Central memory CD8-positive, alpha-beta T cell (primary cell): ENCODE measurements around the gene SMPX.

Experiments
- ATAC-seq: fragments of 150-1000 bp; cut with Tn5 transposase; replicated peaks from 2 replicates; pipeline ENCODE4 v1.10.0; 2022; ENCODE audit warnings: mild to moderate bottlenecking, moderate FRiP score, moderate number of reproducible peaks; ENCODE audit not compliant: poor library complexity, severe bottlenecking; ENCODE audit errors: extremely low read depth
- DNase-seq, 2 donors: peaks; one replicate each; pipeline ENCODE4 v3.0.0; 2021; ENCODE audit warnings: low spot score in 2 of 2
- H3K27ac Mint-ChIP-seq: one replicate; pipeline ENCODE4 v1.8.0; 2022; ENCODE audit warnings: low read depth, mild to moderate bottlenecking, moderate library complexity, mixed read lengths
- H3K27me3 Mint-ChIP-seq: one replicate; pipeline ENCODE4 v1.8.0; 2022; ENCODE audit warnings: mixed read lengths
- H3K36me3 Mint-ChIP-seq: one replicate; pipeline ENCODE4 v1.8.0; 2022; ENCODE audit warnings: mild to moderate bottlenecking, moderate library complexity, mixed read lengths; ENCODE audit not compliant: insufficient read depth
- H3K4me1 Mint-ChIP-seq: one replicate; pipeline ENCODE4 v1.8.0; 2022; ENCODE audit warnings: mixed read lengths
- H3K4me3 Mint-ChIP-seq: one replicate; pipeline ENCODE4 v1.8.0; 2022; ENCODE audit warnings: mild to moderate bottlenecking, moderate library complexity, mixed read lengths
- H3K9me3 Mint-ChIP-seq: one replicate; pipeline ENCODE4 v1.8.0; 2022; ENCODE audit warnings: mixed read lengths

SMPX gene

DNA sequence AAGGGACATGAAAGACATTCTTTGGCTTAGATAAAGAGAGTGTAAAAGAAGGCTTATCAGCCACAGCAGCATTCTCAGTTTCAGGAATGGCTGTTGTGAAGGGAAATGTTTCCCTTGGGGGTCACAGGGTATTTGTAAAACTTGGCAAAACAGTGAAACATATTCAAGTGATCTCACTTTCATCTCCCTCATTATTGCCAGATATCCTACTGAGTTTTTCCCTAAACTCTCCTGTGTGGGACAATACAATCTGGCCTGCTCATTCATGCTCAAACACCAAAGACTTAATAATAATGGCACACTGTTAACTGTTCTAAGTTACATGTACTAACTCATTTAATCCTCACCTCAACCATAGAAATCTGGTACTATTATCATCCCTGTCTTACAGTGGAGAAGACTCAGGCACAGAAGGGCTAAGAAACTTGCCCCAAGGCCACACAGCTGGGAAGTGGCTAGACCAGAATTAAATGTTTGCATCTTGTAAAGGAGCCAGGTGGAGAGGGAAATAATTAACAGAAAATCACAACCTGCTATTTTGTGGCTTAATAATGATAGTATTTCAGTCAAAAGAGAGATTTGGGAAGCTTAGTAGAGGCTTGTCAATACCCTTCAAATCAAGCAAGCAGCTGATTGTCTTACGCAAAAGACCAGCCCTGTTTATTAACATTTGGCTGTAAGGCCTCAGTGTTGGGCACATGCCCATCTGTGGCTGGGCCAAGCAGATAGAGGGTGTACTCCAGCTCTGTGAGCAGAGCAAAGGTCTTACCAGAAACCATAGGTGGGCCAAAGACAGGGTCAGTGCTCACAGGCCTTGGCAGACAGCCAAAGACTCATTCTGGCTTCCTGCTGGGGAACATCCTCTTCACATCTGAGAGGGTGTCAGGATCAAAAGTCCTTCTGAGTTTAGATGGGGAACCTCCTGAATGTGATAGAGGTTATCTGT is 17.3 kb downstream of the SMPX start:
- ATAC-seq (no peak), DNase-seq (no peak)
- no peak overlapping the region for H3K4me3 Mint-ChIP-seq
- no peak overlapping the region for H3K27ac Mint-ChIP-seq
- peaks cover 18% of the 10 kb centered on the region for H3K27me3 Mint-ChIP-seq
- H3K9me3 Mint-ChIP-seq, result no peaks in the 10 kb centered on the region
- H3K36me3 Mint-ChIP-seq, result peaks cover 4% of the 10 kb centered on the region
- no peaks in the 10 kb centered on the region for H3K4me1 Mint-ChIP-seq

DNA sequence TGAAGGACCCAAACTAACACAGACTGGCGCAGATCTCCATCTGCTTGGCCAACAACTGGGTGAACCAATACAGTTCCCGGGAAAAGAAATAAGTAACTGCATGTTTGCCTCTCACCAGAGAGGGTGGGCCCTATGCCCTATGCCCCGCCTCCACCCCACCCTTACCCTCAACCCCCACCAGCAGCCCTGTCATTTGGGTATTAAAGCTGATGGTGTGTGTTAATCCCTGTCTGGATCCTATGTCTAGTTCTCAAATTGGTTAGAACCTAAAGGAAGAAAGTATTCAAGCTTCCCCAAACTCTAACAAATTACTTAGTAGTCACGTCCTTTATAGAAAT is 19.0 kb downstream of the SMPX start:
- Mint-ChIP-seq H3K27me3 (peaks cover 20% of the 10 kb centered on the region), H3K27ac (no peak overlapping the region), H3K4me1 (no peaks in the 10 kb centered on the region), H3K9me3 (no peaks in the 10 kb centered on the region), H3K4me3 (no peak overlapping the region), H3K36me3 (peaks cover 4% of the 10 kb centered on the region)
- DNase-seq (no peak), ATAC-seq (no peak)

DNA sequence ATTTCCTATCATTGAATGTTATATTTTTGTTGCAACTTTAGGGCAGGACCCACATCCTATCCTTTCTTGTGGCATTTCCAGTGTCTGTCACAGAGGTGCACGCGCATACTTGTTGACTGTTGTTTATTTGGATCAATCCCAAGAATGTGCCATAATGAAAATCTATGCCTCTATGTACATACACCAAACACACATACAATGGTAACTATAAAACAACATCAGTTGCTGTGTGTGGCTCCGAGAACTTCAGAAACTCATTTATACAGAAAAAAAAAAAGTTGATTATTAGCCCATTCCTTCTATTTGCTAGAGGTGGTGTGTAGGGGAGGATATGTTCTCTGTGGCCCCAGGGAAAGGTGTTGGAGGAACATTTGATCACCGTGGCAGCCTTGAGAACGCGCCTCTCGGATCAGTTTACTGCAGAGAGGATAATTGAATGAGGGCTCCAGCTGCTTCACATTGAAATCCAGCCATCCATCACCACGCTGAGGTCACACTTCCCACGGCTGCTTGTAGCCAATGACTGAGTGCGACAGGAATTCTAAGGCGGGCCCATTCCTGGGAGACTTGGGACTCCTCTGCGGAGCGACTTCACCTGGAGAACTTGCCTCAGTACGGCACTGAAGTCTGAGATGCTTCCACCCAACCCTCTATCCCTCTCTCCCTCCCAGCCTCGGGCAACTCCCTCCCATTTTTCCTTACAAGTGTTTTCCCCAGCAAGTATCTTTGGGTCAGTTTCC is 19.5 kb downstream of the SMPX start:
- ATAC-seq, result no peak

DNA sequence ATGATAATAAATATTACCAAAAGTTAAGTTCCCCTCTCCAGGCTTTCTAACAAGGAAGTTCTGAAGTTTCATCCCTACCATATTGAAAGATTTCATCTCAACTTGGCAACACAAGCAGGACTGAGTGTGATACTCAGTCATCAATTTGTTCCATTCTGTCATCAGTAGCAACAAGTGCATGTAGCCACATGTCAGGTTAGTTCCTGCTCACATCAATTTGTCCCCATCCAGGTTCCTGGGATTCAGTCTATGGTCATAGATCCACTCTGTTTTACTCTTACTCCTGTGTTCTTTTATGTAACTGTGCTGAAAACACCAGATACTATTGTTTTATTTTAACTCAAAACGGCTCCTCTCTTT is 22.2 kb downstream of the SMPX start:
- Mint-ChIP-seq H3K27ac (no peak overlapping the region), H3K36me3 (peaks cover 1% of the 10 kb centered on the region), H3K4me3 (no peak overlapping the region), H3K4me1 (no peaks in the 10 kb centered on the region), H3K27me3 (peaks cover 20% of the 10 kb centered on the region), H3K9me3 (no peaks in the 10 kb centered on the region)
- ATAC-seq, result no peak
- DNase-seq, result no peak

More for the DNA sequence above, 19.5 kb downstream of the SMPX start:
- Mint-ChIP-seq H3K4me1 (no peaks in the 10 kb centered on the region), H3K4me3 (no peak overlapping the region), H3K27ac (no peak overlapping the region), H3K27me3 (peaks cover 20% of the 10 kb centered on the region), H3K36me3 (peaks cover 4% of the 10 kb centered on the region), H3K9me3 (no peaks in the 10 kb centered on the region)
- no peak for DNase-seq

DNA sequence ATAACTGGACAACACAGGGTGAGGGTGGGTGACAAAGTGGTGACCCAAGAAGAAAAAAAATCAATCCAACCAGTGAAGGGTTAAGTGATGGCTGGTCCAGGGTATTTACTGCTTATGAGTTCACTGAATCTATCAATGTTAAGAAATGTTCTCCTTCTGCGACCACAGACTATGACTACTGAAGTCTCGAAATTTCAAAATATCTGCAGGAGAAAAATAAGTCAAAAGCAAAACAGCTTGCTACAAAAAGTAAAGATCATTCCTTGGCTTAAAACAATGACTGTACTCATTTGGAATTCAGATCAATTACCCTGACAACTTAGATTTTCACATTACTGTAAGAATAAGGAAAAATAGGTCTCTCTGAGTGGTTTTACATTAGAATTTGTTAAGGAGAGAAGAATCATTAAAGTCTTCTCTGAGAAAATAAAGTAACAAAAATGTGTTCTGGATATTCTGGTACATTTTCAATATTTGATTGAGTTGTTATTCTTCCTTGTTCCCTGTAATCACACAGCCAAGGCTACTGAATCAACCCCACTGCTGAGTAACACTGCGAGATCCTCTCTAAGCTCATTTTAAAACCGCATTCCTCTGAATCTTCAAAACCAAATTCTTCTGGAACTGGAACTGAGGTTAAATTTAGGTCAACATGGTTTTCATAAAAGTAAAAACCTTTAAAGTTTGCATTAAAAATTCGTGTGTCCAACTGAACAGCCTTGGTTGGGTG is 22.7 kb downstream of the SMPX start:
- H3K27me3 Mint-ChIP-seq, result peaks cover 20% of the 10 kb centered on the region
- ATAC-seq, result no peak
- peaks cover 1% of the 10 kb centered on the region for H3K36me3 Mint-ChIP-seq
- DNase-seq, result no peak
- no peaks in the 10 kb centered on the region for H3K9me3 Mint-ChIP-seq
- no peak overlapping the region for H3K27ac Mint-ChIP-seq
- no peaks in the 10 kb centered on the region for H3K4me1 Mint-ChIP-seq
- H3K4me3 Mint-ChIP-seq, result no peak overlapping the region

DNA sequence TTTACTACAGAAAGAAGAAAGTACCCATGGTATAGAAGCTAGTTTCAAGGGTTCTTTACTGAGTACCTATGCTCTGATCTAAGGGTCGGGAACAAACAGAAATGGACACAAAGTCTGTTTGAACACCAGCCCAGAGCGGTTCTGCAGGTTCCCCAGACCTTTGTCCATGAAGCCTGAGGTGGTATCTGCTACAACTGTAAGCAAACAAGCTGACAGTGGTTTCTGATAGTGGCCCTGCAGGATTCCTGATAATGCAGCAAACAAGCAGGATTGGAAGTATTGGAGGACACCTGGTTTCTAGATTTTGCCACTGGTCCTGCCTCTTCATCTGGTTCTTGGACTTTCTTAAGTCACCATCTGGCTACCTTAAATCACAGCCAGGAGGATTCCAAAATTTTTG is 23.7 kb downstream of the SMPX start:
- peaks cover 1% of the 10 kb centered on the region for H3K36me3 Mint-ChIP-seq
- H3K9me3 Mint-ChIP-seq, result no peaks in the 10 kb centered on the region
- H3K27ac Mint-ChIP-seq, result no peak overlapping the region

DNA sequence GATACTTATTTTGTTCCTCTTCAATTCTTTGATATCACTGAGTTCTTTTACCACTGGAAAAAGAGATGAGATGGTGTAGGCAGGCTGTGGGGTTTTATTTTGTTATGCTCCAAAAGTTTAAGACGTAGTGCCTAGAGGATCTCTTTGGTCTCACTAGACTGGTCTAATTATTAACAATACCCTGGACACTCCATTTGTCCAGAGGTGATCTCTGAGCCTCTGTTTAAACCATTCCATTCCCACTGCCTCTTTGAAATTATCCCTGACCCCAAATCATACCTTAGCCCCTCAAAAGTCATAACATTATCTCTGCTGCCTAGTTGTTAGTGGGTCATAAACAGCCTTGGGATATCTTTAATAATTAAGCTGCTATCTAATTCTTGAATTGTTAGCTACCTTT is 24.2 kb downstream of the SMPX start:
- no peaks in the 10 kb centered on the region for H3K4me1 Mint-ChIP-seq
- no peak for DNase-seq
- H3K9me3 Mint-ChIP-seq, result no peaks in the 10 kb centered on the region
- peaks cover 1% of the 10 kb centered on the region for H3K36me3 Mint-ChIP-seq
- H3K27ac Mint-ChIP-seq, result no peak overlapping the region
- ATAC-seq, result no peak
- peaks cover 20% of the 10 kb centered on the region for H3K27me3 Mint-ChIP-seq
- no peak overlapping the region for H3K4me3 Mint-ChIP-seq

More for the DNA sequence above, 23.7 kb downstream of the SMPX start:
- Mint-ChIP-seq H3K4me1 (no peaks in the 10 kb centered on the region), H3K27me3 (peaks cover 20% of the 10 kb centered on the region), H3K4me3 (no peak overlapping the region)
- no peak for DNase-seq
- ATAC-seq, result no peak

DNA sequence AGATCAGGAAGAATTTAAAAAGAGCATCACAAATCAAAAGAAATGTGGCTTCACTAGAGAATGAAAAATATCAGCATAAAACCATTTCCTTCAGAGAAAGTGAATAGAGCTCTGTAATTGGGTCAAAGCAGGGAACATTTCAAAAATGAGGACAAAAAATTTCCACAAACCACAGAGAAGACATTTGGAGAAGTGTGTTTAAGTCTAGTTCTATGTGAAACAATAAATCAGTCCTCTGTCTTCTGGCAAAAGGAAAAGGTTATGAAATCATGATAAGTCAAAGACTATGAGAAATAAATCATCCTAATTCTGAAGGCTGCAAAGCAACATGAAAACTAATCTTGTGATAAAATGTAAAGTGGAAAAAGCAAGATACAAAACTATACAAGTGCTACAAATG is 27.9 kb downstream of the SMPX start:
- Mint-ChIP-seq H3K9me3 (no peaks in the 10 kb centered on the region), H3K27me3 (peaks cover 7% of the 10 kb centered on the region), H3K36me3 (no peaks in the 10 kb centered on the region), H3K27ac (no peak overlapping the region), H3K4me3 (no peak overlapping the region), H3K4me1 (no peaks in the 10 kb centered on the region)
- no peak for ATAC-seq
- DNase-seq, result no peak

DNA sequence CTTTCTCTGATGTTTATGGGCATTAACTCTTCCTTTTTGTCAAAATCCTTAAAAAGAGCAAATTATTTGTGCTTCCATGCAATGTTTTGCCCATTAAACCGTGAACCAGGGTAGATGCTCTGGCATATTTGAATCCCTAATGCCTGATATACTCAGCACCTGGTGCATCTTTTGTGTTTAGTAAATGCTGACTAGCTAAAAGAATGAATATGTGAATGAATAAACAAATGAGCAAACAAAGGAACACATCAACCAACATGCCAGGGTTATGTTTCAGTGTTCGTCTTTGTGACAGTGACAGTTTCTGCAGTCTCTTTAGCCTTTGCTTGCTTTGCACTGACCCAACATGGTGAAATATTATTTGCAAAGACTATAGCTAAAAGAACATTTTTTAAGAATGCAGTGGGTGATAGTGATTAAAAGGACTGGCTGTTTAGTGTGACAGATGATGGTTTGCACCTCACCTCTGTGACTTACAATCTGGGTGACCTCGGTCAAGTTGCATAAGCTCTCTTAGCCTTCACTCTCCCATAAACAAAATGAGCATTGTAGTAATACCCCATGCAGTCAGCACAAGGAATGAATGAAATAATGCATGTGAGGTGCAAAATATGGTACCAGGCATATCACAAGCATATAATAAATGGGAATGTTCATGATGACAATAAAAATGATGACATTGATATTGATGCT is 29.5 kb downstream of the SMPX start:
- H3K9me3 Mint-ChIP-seq, result no peaks in the 10 kb centered on the region
- H3K36me3 Mint-ChIP-seq, result no peaks in the 10 kb centered on the region
- no peaks in the 10 kb centered on the region for H3K4me1 Mint-ChIP-seq
- H3K4me3 Mint-ChIP-seq, result no peak overlapping the region
- H3K27ac Mint-ChIP-seq, result no peak overlapping the region
- peaks cover 7% of the 10 kb centered on the region for H3K27me3 Mint-ChIP-seq
- no peak for ATAC-seq
- DNase-seq, result no peak

DNA sequence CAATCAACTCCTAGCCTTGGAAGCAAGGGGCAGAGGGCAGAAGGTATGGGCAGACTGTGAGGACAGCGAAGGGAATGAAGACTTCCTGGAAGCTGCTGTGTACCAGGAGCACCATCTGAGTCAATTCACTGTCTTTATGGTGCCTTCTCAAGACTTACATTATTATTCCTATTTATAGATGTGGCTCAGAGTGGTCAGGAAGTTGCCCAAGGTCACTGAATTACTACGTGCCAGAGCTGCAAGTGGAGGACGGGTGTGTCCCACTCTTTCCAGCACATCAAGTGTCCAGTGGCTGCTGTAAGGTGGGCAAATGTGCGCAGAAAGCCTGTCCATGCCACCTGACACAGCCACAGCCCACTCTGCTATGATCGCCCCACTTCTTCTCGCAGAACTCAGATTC is 32.0 kb downstream of the SMPX start:
- no peak overlapping the region for H3K4me3 Mint-ChIP-seq
- H3K9me3 Mint-ChIP-seq, result no peaks in the 10 kb centered on the region
- no peaks in the 10 kb centered on the region for H3K36me3 Mint-ChIP-seq
- H3K4me1 Mint-ChIP-seq, result no peaks in the 10 kb centered on the region
- DNase-seq (no peak), ATAC-seq (no peak)
- H3K27me3 Mint-ChIP-seq, result peaks cover 7% of the 10 kb centered on the region
- no peak overlapping the region for H3K27ac Mint-ChIP-seq

DNA sequence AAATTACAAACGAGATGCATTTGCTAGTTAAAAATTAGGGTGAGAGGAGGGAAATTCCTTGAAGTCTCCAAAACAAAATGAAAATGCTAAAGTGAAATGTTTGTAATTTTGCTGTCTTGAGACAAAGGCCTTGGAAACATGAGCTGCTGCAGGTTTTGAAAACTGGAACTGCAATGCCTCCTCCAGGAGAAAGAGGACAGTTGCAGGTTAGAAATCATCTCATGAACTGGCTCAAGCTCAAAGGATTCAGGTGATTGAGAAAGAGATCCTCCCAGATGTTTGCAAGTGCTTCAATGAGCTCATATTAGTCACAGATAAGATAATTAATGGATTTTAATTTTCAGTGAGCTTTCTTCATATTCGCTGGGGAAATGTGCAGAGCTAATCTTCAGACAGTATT is 32.4 kb downstream of the SMPX start:
- H3K4me1 Mint-ChIP-seq, result no peaks in the 10 kb centered on the region
- no peaks in the 10 kb centered on the region for H3K36me3 Mint-ChIP-seq
- H3K27ac Mint-ChIP-seq, result no peak overlapping the region
- H3K9me3 Mint-ChIP-seq, result no peaks in the 10 kb centered on the region
- H3K27me3 Mint-ChIP-seq, result peaks cover 7% of the 10 kb centered on the region
- no peak overlapping the region for H3K4me3 Mint-ChIP-seq
- ATAC-seq (no peak), DNase-seq (no peak)

DNA sequence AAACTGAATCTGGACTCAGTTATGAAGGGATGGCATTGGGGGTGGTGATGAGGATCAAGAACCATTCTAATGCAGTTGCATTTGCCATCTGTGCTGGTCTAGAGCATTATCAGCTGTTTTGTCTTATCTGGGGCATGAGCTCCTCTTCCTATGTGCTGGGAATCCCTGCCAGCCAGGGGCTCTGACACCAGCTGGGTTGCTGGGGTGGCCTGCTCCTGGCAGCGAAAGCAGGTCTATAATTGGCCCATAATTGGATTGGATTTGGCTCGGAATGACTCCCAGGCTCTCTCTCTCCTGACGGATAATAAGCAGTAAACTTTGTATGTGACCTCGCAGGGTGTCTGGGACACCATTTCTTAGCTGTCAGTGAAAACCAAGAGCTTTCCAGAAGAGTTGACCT is 34.1 kb downstream of the SMPX start:
- no peak overlapping the region for H3K27ac Mint-ChIP-seq
- no peaks in the 10 kb centered on the region for H3K4me1 Mint-ChIP-seq
- no peak for ATAC-seq
- H3K36me3 Mint-ChIP-seq, result no peaks in the 10 kb centered on the region
- no peaks in the 10 kb centered on the region for H3K9me3 Mint-ChIP-seq
- H3K27me3 Mint-ChIP-seq, result peaks cover 7% of the 10 kb centered on the region
- DNase-seq, result no peak
- no peak overlapping the region for H3K4me3 Mint-ChIP-seq
